Anterior cingulate cortex (tissue), 58 donors: ENCODE data around the gene KCTD16.

ENCODE experiments used
- DNase-seq, 58 donors: peaks; one replicate each; lab custom pipeline; 2025; lab: John Stamatoyannopoulos, UW

Gene KCTD16

DNA sequence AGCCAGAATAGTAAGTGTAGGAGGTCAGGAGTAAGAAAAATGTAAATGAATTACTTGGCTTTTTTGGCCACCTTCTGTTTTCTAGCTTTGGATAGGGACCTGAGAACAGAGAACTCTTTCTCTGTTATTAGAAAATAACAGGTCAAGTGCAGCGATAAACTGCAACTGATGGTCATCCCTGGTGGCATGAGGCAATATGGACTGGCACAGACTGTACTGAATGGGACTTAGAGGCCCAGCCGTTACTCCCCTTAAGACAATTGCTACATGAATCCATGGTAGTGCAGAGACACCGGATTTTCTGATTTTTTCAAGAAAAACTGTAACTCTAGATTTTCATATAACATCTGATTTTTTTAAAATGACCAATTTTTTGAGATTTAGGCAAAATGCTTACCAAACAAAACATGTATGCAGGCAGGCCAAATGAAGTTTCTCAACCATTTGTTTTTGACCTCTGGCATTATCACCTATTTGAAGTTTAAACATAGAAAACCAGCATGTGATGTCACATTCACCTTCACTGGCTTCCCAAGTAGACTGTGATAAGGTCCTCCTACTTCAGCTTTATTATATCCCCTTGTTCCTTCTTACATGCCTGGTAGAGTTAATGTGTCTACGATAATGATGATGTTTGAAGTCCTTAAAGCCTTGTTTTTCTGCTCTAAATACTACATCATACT is 262.6 kb downstream of the KCTD16 start:
- DNase-seq, result no peak

DNA sequence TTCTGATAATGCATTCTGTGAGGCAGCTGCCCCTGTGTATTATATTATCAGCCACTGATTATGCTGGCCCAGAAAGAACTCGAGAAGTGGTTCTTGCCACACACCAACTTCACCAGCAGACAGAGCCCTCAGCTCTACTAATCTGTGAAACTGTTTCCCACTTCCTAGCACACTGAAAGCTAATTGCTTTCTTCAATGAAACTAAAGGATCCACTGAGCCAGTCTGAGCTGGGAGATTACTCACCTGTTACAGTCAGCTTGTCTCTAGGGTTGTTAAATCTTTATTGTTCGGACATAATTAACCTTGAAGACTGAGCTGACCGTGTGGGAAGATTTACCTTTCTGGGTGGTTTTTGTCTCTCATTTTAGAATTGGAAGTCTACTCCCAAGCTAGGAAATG is 263.2 kb downstream of the KCTD16 start:
- no peak for DNase-seq

- DNase-seq, result no peak
These were observed 265.3 kb downstream of the KCTD16 start for GRCh38 chr5:144436007-144436406.

DNA sequence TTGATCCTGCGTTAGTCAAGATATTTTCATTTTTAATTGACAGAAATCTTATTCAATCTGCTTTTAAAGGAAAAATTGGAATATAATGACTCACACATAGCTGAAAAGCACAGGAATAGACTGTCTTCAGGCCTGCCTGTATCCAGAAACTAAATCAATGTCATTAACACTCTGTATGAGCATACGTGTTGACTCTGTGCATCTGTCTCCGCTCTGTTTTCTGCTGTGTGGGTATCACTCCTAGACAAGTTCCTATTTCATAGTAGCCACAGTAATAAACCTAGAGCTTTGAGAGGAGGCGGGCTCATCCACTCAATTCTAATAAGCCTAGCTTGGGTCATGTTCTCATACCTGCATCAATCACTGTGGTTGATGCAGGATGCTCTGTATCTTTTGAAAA is 267.6 kb downstream of the KCTD16 start:
- DNase-seq, result peak in 4 of 58 donors; percentile 0 to 8 (median 4)

- no peak for DNase-seq
These were observed 277.8 kb downstream of the KCTD16 start for GRCh38 chr5:144448457-144448856.

- no peak for DNase-seq
These were observed 280.7 kb downstream of the KCTD16 start for GRCh38 chr5:144451187-144451973.

- no peak for DNase-seq
These were observed 283.1 kb downstream of the KCTD16 start for GRCh38 chr5:144453753-144454152.

DNA sequence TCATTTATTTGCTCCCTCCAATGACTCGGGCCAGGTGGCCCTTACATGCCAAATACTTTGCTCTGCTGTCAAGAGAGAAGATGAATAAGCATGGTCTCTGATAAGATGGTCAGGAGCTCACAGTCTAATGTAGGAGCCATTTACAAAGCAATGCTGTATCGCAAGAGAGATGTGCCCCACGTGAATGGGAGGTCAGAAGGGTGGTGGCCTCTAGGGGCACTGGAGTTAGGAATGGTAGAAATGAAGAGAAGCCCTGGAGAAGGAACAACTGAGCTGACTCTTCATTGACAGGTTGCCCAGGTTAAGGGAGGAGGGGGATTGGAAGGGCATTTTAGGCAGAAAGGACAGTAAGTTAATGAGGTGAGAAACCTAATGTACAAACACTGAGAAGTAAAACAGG is 286.5 kb downstream of the KCTD16 start:
- DNase-seq, result no peak

GRCh38 chr5:144458216-144458615 is 287.5 kb downstream of the KCTD16 start:
- no peak for DNase-seq

GRCh38 chr5:144460600-144460999 is 289.9 kb downstream of the KCTD16 start:
- DNase-seq, result no peak

DNA sequence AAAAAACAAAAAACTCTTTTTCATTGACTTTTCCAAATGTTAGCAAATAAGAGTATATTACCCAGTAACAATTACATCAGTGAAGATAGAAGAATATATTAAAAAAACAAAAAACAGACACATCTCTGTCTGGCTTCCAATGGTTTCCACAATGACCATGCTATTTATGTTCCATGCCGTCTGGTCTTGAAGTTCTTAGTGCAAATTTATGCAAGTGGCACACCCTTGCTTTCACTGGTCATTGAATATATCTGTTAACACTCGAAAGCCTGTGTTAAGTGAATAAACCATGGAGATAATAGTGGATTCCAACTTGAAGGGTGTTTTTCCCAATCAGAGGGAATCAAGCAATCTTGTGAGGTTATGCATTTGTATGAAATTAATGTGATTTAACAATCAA is 291.9 kb downstream of the KCTD16 start:
- DNase-seq, result no peak

- no peak for DNase-seq
These were observed 293.0 kb downstream of the KCTD16 start for GRCh38 chr5:144463481-144464223.

DNA sequence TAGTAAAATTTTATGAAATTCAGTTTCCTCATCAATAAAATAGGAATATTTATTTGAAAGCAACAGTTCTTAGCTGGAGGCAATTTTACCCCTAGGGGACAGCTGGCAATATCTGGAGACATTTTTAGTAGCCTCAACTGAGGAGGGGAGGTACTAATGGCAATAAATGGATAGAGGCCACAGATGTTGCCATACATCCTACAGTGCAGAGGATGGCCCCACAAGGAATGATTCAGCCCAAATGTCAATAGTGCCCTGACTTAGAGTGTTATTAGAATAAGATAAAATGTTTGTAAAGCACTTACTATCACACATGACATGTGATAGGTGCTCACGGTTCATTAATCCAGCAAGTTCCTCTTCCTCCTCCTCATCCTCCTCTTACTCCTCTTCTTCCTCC is 293.6 kb downstream of the KCTD16 start:
- DNase-seq, result no peak

GRCh38 chr5:144465441-144465840 is 294.8 kb downstream of the KCTD16 start:
- no peak for DNase-seq

DNA sequence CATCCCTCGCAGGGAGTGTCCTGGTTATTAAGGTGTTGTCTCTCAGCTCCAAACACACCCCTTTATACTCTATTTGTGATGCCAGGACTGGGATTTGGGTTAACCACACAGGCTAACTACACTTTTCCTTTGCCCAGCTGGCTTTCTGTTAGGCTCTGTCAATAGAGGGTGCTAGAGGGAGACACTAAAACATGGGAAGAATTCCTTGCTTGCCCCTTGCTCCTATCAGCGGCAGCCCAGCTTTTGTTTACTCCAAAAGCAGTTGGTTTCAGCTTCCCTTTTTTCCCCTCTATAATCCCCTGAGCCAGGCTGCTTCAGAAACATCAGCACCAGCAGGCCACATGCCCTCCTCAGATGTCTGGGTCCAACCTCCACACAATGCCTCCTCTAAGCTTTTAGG is 297.1 kb downstream of the KCTD16 start:
- peak in 4 of 58 donors; percentile 2 to 25 (median 6) for DNase-seq

GRCh38 chr5:144468571-144468970 is 297.9 kb downstream of the KCTD16 start:
- DNase-seq, result peak in 1 of 58 donors; percentile 6

DNA sequence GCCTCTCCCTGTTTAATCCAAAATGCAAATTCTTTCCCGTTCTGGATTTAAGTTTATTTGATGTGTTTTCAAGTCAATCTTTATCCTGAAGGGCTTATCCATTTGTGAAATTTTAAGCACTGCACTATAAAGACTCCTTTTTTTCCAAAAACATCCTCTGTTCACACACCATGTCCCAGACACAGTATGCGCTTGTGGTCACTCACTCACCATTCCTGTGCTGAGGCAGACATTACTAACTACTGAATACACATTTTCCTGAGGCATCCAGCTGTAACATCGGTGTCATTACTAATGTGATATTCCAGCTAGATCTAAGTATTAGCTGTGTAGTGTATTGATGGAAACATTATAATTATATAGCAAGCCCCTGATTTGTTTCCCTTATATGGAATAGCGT is 298.4 kb downstream of the KCTD16 start:
- no peak for DNase-seq

DNA sequence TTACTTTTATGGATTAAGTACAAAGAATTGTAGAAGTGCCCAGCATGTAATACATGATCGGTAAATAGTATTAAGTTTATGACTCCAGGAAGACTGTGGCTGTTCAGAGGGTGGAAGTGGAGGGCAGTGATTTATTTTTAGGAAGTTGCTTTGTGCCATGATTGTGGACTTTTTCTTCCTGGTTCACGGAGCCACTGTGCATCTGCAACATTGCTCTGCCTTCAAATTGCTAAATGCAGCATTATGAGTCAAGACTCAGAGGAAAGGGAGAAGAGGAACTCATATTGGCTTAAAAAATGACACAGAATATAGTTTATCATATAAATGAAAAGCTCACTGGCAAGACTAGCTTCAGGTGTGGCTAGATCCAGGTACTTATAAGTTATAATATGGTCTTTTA is 301.5 kb downstream of the KCTD16 start:
- no peak for DNase-seq

DNA sequence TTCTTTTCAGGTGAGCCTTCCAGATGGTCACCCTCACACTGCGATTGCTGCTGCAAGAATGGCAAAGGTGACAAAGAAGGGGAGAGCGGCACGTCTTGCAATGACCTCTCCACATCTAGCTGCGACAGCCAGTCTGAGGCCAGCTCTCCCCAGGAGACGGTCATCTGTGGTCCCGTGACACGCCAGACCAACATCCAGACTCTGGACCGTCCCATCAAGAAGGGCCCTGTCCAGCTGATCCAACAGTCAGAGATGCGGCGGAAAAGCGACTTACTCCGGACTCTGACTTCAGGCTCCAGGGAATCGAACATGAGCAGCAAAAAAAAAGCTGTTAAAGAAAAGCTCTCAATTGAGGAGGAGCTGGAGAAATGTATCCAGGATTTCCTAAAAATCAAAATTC is 303.0 kb downstream of the KCTD16 start:
- no peak for DNase-seq

DNA sequence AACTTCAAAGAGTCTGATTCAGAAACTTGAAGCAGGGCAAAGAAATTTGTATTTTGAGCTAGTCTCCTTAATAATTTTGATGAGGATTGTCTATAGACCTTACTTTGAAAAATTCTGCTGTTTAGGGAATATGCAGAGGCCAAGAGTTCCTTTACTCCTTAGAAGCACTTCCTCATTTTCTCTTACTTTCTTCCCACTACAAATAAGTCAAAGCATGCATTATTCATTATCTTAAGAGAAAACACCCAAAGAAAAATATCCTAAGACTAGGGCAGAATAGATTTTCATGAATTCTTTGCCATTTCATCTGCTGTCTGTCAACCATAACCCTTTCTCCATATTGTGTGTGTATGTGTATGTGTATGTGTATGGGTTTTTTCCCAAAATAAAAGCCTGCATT is 307.9 kb downstream of the KCTD16 start:
- no peak for DNase-seq

- no peak for DNase-seq
These were observed 311.2 kb downstream of the KCTD16 start for GRCh38 chr5:144481861-144482260.
